ENCODE measurements around the gene STEAP3.

Gene STEAP3

GRCh38 chr2:119223521-119224390, at the start of gene STEAP3:
Gene STEAP3 (plus strand): TSS chr2:119223834. CDS start chr2:119231013, 7,179 bp downstream.
- TF ChIP-seq CTCF (IDR thresholded peaks at IDR 0.05) (no peak), ZFX (IDR thresholded peaks at IDR 0.05; ENCODE audit: borderline replicate concordance) (no peak)
- no peak within 1 kb of the TSS for H3K27ac ChIP-seq

- H3K27ac ChIP-seq: no peak overlapping the region
- TF ChIP-seq CTCF (IDR thresholded peaks at IDR 0.05) (peak; percentile 76), ZFX (IDR thresholded peaks at IDR 0.05; ENCODE audit: borderline replicate concordance) (no peak)
Measured at GRCh38 chr2:119174216-119174992, 49.2 kb upstream of the STEAP3 start.

GRCh38 chr2:119174993-119175347, 48.7 kb upstream of the STEAP3 start:
- H3K27ac ChIP-seq: no peak overlapping the region
- no peak for TF ChIP-seq CTCF (IDR thresholded peaks at IDR 0.05)

GRCh38 chr2:119175517-119175916, 48.1 kb upstream of the STEAP3 start:
- no peak for TF ChIP-seq CTCF (IDR thresholded peaks at IDR 0.05)
- no peak for TF ChIP-seq ZFX (IDR thresholded peaks at IDR 0.05; ENCODE audit: borderline replicate concordance)
- H3K27ac ChIP-seq: no peak overlapping the region

GRCh38 chr2:119177171-119177837, 46.3 kb upstream of the STEAP3 start:
- no peak overlapping the region for H3K27ac ChIP-seq
- TF ChIP-seq ZFX (IDR thresholded peaks at IDR 0.05; ENCODE audit: borderline replicate concordance) (no peak), CTCF (IDR thresholded peaks at IDR 0.05) (no peak)

- no peak overlapping the region for H3K27ac ChIP-seq
- TF ChIP-seq CTCF (IDR thresholded peaks at IDR 0.05): no peak
- no peak for TF ChIP-seq ZFX (IDR thresholded peaks at IDR 0.05; ENCODE audit: borderline replicate concordance)
Measured at GRCh38 chr2:119177838-119178190, 45.8 kb upstream of the STEAP3 start.

Measured in 22Rv1 (cell line).